NCI-H526 treated with DMSO at 0.1 percent for 48 hours (cell line): ENCODE data around the gene MAPT.
"Not testable (repeated sequence)": the region's sequence is repeated elsewhere in the genome, so short reads cannot be mapped to it uniquely, and the experiment has no call there.

Source experiments
- DNase-seq: peaks from one replicate; lab custom pipeline; 2025; lab: John Stamatoyannopoulos, UW

The MAPT gene

DNA sequence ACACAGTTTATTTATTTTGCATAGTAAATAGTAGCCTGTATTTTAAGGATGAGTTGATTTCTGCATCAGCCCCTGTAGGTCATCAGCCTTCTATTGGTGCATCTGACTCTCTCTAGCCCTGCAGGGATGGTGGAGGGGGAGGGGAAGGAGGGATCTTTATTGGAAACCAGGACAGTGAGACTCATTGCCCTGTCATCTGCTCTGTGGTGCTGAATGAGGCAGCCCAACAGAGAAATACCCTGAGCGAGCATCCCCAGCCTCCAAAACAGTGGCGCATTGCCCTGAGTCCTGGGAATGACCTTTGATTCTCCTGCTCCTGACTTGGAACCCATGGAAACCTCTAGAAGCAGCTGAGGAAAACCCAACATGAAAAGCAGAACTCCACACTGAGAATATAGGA is 59.2 kb downstream of the MAPT start:
- DNase-seq, result no peak

DNA sequence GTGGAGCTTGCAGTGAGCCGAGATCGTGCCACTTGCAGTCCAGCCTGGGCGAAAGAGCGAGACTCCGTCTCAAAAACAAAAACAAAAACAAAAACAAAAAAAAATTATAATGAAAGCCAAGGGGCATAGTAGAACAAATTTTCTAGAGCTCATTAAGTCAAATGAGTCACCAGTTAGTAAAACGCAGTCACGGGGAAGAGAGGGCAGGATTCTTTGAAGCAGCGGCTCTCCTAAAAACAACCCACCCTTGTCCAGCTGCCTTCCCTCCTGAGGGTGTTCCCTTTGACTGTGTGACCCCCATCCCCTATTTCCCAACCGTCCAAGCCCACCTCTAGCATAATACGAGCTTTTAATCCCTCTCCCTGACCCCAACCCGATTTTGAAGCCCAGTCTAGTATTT is 60.6 kb downstream of the MAPT start:
- DNase-seq, result no peak

DNA sequence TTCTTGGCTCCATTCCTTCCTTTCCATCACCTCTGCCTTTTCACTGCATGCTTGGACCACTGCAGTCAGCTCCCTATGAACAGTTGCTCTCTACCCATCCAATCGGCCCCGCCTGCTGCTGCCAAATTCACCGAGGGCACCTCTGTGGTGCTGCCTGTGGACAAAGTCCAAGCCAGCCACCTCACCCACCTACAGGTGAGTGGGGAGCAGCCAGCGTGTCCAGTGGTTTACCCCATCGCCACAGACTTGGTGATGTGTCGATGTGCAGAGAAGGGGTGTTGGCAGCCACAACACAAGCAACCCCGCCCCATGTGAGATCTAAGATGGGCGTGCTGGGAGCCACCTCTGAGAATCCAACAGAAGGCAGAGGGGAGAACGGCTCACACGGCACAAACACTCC is 61.0 kb downstream of the MAPT start:
- no peak for DNase-seq

DNA sequence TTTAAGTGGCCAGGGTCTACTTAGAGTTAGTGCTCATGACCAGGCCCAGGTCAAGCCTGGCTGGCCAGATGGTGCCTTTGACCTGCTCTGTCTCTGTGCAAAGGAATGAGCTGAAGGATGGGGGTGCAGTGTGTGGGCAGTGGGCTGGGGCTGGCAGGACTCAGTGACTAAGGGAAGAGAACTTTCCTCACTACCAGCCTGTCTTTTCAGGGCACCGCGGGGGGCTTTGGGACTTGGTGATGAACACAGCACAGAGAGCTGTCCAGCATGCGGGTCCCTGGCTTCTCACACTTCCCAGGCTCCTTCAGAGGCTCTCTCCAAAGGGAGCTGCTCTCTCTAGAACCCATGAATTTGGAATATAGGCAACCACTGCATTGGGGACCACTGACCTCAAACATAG is 61.7 kb downstream of the MAPT start:
- DNase-seq, result no peak

DNA sequence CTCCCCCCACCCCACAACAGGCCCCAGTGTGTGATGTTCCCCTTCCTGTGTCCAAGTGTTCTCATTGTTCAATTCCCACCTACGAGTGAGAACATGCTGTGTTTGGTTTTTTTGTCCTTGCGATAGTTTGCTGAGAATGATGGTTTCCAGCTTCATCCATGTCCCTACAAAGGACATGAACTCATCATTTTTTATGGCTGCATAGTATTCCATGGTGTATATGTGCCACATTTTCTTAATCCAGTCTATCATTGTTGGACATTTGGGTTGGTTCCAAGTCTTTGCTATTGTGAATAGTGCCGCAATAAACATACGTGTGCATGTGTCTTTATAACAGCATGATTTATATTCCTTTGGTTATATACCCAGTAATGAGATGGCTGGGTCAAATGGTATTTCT is 62.4 kb downstream of the MAPT start:
- DNase-seq, result not testable (repeated sequence)

DNA sequence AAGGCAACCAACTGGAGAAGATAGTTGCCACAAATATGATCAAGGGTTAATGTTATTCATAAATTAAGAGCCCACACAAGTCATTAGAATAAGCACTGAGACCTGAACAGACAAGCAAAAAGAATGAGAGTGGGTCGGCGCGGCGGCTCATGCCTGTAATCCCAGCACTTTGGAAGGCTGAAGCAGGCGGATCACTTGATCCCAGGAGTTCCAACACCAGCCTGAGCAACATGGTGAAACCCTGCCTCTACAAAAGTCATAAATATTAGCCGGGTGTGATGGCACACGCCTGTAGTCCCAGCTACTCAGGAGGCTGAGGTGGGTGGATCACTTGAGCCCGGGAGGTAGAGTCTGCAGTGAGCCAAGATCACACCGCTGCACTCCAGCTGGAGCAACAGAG is 64.0 kb downstream of the MAPT start:
- DNase-seq, result no peak

DNA sequence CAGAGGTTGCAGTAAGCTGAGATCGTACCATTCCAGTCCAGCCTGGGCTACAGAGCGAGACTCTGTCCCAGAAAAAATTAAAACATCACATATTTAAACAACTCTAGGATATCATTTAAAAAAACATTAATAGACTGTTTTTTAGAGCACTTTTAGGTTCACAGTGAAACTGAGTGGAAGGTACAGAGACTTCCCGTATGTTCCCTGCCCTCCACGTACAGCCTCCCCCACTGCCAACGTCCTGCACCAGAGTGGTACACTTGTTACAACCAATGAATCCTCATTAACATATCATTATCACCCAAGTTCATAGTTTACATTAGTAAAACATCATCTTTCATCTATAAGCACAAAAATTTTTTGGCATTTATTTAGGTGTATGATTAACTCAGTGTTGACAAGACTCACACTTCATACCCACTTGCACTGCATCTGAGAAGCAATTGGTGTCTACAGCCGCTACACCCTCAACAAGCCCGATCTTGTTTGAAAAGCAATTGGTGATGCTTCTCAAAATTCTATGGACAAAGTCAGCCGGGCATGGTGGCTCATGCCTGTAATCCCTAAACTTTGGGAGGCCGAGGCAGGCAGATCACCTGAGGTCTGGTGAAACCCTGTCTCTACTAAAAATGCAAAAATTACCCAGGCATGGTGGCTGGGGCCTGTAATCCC is 64.8 kb downstream of the MAPT start:
- no peak for DNase-seq

DNA sequence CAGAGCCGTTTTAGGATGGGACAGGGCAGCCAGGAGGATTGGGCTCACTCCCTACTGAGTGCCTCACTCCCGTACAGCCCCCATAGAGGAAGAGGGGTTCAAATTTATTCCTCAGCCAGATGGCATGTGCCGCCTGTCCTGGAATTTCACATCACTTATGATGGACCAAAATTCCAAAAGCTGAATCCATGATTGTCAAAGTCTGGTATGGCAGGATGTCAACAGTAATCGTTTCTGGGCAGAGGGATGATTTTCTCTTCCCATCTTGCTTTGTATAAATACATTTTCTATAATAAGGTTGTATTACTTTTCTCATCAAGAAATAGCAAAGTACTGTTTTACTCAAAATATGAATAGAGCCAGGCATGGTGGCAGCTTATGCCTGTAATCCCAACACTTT is 66.0 kb downstream of the MAPT start:
- DNase-seq, result no peak

DNA sequence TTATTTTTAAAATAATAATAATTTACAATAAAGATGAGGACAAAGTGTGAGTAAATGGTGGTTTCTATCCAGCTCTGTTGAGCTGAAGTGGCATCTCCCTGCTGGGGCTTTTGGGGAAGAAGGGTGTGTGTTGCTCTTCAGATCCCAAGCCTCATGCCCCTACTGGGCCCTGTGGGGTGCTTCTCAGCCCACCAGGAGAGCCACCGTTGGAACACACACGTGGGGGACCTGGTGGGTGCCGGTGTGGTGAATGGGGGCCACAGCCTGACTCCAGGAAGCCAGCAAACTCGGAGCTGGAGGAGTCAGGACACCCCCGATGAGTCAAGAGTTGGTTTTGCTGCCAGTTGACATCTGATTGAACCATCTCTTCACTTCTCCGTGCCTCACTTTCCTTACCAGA is 66.9 kb downstream of the MAPT start:
- no peak for DNase-seq

DNA sequence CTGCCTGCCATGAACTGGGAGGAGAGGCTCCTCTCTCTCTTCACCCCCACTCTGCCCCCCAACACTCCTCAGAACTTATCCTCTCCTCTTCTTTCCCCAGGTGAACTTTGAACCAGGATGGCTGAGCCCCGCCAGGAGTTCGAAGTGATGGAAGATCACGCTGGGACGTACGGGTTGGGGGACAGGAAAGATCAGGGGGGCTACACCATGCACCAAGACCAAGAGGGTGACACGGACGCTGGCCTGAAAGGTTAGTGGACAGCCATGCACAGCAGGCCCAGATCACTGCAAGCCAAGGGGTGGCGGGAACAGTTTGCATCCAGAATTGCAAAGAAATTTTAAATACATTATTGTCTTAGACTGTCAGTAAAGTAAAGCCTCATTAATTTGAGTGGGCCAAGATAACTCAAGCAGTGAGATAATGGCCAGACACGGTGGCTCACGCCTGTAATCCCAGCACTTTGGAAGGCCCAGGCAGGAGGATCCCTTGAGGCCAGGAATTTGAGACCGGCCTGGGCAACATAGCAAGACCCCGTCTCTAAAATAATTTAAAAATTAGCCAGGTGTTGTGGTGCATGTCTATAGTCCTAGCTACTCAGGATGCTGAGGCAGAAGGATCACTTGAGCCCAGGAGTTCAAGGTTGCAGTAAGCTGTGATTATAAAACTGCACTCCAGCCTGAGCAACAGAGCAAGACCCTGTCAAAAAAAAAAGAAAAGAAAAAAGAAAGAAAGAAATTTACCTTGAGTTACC is 68.0 kb downstream of the MAPT start:
- DNase-seq, result no peak

DNA sequence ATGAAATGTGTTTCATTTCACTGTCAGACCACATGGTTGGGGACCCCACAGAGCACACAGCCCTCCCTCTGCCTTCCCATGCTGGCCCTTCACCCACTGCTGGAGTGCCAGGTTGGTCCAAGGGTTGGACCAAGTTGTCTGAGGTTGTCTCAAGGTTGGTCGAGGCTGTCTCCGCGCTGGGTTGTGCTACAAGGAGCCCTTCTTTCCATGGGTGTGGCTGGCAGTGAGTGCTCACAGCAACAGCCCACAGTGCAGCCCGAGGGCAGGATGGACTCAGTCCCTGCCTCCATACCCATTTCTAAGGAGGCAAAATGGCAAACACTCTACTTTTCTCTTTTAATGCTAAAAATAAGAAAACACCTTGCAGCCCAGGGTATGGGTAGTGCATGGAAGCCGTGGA is 68.9 kb downstream of the MAPT start:
- DNase-seq, result no peak

DNA sequence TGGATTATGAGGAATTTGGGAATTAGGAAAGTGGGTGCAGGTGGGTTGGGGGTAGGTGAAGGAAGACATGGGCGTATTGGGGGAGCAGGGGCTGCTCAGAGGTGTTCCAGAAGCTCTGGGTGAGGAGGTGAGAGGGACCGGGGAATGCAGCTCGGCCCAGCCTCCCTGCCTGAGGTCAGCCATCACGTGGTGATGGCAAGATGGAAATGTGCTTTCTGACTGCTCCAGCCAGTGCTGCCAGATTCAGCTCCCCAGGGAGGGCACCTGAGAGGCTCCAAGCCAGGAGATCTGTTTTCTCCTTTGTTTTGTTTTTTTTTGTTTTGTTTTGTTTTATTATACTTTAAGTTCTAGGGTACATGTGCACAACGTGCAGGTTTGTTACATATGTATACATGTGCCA is 69.5 kb downstream of the MAPT start:
- DNase-seq, result peak; percentile 22

DNA sequence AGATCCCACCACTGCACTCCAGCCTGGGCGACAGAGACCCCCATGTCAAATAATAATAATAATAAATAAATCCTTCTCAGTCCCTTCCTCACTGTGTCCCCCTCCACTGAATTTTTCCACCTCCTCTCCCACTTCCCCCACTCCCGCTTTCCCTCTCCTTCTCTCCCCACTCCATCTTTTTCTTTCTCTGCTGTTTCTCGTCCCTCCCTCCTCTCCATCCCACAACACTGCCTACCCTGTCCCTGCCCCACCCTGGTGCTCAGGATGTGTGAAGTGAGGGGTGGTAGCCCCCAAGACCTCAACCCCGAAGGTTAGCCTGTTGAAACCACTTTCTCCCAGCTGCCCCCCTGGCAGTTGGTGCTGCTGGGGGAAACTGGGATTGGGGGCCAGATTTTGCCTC is 70.3 kb downstream of the MAPT start:
- DNase-seq, result no peak

DNA sequence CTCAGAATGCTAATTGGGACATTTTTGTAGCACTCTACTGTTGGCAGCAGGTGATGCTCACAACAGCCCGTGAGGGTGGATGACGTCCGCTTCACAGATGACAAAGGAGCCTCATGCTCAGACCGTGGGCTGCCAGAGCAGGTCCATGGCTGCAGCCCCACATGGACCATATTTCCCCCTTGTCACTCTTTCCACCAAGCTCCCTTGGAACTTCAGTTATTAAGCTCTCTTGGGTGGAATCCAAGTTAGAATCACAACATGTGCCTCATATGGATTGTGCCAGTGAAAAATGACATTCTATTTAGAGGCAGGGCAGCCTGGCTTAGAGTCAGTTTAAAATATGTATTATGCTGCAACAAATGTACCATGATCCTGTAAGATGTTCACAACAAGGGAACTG is 71.5 kb downstream of the MAPT start:
- no peak for DNase-seq

DNA sequence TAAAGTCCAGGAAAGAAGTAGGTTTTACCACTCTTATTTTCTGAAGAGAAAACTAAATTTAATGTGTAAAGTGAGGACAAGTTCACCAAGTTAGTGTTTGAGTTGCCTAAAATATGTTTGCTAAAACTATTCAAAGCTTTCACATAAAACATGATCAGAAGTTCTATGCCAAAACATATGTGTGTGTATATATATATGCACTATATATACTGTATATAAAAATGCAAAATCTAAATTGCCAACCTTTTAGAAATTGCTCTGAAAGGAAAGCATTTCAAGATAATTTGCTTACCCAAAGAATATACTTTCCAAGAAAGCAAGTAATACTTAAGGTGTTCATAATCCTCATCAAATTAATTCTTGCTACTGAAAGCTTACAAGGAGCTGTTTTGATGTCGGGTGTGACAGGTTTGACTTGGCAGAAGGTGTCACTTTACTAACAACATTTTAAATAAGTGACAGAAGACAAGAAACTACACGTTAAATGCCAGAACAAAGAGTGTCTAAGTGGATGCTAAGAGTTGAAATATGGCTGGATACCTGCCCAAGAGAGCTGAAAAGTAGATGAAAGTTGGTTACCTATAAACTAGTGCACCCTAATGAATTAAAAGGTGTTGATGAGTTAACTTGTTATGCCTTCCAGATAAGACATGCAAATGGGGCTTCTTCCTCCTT is 72.4 kb downstream of the MAPT start:
- DNase-seq, result no peak

DNA sequence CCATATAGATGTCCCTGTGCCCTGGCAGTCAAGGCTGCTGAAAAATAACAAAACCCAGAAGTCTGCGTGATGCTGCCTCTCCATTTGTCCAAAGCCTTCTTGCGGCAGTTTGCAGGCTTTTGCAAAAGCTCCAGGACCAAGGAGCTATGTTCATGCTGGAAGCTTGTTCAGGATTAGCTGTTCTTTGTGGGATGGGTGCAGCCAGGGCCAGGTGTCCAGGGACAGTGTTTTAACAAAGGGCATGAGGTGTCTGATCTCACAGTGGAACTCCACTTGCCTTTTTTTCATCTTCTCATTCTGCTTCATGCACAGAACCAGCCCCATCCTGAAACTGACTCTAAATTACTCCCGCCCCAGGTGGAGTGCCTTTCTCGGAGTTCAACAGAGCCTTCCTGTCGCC is 73.0 kb downstream of the MAPT start:
- no peak for DNase-seq

DNA sequence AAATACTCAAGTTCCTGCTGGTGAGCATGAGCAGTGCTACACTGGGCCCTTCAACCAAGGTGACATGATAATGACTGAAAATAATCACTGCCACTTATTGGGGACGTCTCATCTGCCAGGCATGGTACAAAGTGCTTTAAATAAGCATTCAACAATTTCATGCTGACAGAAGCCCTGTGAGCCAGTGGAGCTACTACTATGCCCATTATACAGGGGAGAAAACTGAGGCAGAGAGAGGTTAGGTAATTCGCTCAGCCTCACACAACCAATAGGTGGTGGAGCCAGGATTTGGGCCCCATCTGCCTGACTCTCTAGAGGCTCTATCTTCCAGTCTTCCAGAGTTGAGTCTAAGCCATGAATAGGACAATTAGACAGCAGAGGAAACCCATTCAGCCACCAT is 74.4 kb downstream of the MAPT start:
- no peak for DNase-seq

DNA sequence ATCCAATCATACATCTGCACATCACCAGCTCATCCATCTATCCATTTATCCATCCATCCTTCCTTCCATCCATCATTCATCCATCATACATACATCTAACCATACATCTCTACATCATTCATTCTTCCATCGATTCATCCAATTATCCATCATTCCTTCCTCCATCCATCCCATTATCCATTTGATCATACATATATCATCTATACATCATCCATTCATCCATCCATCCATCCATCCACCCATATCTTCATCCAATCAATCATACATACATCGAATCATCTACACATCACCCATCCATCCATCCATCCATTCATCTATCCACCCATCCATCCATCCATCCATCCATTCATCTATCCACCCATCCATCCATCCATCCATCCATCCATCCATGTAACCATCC is 75.4 kb downstream of the MAPT start:
- DNase-seq, result no peak

DNA sequence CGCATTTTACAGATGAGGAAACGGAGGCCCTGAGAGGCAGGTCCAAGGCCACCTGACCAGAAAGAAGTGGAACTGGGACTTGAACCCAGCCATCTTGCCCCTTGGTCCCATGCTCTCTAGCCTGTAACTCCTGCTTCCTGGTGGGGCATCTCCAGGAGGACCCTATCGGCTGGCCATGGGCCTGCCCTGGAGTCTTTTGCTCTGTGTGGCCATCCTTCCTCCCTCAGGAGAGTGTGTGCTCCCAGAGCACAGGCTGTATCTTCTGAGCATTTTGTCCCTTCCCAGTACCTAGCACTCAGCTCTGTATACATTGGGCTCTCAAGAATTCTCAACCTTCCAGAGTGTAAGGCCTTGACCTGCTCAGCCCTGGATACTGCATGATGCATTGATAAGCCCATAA is 76.3 kb downstream of the MAPT start:
- no peak for DNase-seq

DNA sequence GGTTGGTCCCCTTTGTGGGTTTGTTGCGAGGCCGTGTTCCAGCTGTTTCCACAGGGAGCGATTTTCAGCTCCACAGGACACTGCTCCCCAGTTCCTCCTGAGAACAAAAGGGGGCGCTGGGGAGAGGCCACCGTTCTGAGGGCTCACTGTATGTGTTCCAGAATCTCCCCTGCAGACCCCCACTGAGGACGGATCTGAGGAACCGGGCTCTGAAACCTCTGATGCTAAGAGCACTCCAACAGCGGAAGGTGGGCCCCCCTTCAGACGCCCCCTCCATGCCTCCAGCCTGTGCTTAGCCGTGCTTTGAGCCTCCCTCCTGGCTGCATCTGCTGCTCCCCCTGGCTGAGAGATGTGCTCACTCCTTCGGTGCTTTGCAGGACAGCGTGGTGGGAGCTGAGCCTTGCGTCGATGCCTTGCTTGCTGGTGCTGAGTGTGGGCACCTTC is 77.4 kb downstream of the MAPT start:
- DNase-seq, result no peak

DNA sequence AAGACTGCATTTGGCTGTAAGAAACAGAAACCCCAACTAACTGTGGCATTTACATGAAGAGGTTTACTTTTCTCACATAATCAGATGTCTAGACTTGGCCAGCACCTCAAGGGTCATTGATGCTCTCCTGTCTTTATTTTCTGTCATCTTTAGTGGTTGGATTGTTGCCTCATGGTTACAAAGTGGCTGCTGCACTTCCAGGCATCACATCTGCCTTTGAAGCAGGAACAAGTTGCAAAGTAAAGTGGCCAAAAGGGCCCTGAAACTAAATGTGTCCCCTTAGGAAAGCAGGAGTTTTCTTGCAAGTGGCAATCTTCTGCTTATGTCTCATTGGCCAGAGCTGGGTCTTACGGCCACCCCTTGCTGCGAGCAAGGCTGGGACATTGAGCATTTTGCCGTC is 78.2 kb downstream of the MAPT start:
- DNase-seq, result no peak

DNA sequence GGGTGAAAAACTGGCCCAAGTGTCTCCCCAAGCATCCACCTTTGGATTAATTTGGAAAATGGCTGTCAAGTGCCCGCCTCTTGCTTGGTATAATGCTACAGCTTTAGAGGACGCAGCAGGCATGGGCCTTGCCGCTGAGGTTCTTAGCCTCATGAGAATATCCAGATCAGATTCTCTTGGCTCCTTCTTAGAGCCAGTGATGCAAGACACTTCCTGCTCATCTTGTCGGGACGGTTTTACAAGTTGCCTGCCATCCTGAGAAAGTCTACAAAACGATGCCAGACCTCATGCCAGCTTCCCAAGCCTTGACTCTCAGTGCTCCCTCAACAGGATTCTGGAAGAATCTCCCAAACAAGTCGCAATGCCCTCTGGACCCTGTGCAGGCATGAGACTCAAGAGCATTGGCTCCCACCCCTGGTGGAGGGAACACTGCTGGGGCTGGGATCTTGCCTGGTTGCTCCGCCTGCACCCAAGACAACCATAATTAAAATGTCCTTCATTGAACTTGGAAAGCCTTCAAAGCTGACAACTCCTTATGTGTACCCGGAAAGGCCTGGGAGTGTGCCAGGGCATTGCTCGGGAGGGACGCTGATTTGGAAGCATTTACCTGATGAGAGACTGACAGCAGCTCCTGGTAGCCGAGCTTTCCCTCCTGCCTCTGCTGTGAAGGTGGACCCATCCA is 78.9 kb downstream of the MAPT start:
- DNase-seq, result no peak
